IPS-18c (cell line): ENCODE data around the gene MAD1L1.
"Not testable (repeated sequence)": the region's sequence is repeated elsewhere in the genome, so short reads cannot be mapped to it uniquely, and the experiment has no call there.

Source experiments
- H3K4me3 ChIP-seq: 2 replicates; pipeline ENCODE4 v1.7.0; 2013; ENCODE audit warnings: low read depth, mild to moderate bottlenecking, low read length, moderate library complexity; ENCODE audit not compliant: insufficient read depth
- H3K9me3 ChIP-seq: one replicate; pipeline ENCODE4 v1.6.1; 2013; ENCODE audit warnings: mild to moderate bottlenecking, low read length, moderate library complexity; ENCODE audit not compliant: control insufficient read depth, insufficient read depth

MAD1L1 gene

DNA sequence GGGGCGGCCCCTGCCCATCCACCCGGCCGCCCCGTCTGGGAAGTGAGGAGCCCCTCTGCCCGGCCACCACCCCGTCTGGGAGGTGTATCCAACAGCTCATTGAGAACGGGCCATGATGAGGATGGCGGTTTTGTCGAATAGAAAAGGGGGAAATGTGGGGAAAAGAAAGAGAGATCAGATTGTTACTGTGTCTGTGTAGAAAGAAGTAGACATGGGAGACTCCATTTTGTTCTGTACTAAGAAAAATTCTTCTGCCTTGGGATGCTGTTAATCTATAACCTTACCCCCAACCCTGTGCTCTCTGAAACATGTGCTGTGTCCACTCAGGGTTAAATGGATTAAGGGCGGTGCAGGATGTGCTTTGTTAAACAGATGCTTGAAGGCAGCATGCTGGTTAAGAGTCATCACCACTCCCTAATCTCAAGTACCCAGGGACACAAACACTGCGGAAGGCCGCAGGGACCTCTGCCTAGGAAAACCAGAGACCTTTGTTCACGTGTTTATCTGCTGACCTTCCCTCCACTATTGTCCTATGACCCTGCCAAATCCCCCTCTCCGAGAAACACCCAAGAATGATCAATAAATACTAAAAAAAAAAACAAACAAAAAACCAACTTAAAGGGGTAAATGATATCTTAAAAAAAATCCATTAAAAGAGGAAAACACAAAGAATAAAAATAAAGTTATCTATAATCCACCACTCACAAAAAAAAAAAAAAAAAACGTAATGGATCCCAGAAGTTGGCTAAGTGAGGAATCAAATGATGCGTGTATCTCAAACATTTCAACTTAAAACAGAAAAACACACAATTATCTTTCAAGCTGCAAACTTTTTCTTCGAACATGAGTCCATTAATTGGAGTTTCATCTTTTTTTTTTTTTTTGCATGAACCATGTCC lies 70.5 kb downstream of the MAD1L1 start:
- H3K4me3 ChIP-seq: not testable (repeated sequence)

DNA sequence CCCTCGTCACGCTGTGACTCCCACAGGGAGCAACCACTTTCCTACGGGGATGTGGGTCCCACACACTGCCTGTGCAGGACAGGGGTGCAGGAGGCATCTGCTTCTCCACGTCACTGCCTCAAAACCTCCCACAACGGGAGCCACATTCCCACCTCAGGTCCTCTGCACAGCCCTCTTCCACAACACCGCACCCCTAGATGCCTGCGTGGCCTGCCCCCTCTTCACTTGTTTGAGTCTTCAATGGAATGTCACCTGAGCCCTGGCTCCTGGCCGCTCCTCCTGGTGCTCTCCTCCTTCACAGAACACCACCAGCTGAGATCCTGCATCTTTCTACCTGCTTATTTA lies 73.6 kb downstream of the MAD1L1 start:
- H3K9me3 ChIP-seq: no peaks in the 10 kb centered on the region
- no peak overlapping the region for H3K4me3 ChIP-seq

More for the DNA sequence above, 70.5 kb downstream of the MAD1L1 start:
- not testable (repeated sequence) for H3K9me3 ChIP-seq

DNA sequence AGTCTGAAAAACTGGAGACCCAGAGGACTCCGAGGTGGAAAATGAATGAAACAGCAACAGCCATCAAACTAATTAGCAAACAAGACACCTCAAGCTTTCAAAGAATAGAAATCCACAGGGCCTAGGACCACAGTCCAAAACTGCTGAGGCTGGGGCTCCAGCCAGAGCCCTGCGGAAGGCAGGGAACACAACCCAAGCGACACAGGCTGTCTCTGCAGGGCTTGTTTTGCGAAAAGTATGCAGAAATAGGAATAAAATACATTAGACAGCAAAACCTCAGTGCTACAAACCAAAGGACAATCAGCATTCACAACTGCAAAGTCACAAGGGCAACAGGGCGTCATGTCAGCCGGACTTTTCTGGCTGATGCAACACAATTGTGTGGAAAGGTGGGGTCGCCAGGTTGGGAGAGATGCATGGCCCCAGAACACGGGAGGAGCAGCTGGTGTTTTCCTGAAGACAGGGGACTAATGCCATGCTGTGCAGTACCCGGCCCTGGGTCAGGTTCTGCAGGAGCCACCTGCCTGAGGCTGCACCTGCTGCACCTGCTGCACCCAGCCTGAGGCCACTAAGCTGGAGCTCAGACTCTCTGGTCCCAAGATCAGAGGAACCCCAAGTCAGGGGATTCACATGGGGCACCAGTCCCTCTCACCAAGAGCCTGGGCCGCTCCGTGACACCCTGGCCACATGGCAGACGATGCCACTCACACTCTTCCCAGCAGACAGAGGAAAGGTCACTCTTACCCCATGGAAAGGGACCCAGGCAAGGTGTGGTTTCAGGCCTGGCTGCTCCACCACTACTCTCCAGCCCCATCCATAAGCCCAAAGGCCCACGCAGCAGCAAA lies 74.2 kb downstream of the MAD1L1 start:
- H3K9me3 ChIP-seq: no peaks in the 10 kb centered on the region
- H3K4me3 ChIP-seq: no peak overlapping the region

DNA sequence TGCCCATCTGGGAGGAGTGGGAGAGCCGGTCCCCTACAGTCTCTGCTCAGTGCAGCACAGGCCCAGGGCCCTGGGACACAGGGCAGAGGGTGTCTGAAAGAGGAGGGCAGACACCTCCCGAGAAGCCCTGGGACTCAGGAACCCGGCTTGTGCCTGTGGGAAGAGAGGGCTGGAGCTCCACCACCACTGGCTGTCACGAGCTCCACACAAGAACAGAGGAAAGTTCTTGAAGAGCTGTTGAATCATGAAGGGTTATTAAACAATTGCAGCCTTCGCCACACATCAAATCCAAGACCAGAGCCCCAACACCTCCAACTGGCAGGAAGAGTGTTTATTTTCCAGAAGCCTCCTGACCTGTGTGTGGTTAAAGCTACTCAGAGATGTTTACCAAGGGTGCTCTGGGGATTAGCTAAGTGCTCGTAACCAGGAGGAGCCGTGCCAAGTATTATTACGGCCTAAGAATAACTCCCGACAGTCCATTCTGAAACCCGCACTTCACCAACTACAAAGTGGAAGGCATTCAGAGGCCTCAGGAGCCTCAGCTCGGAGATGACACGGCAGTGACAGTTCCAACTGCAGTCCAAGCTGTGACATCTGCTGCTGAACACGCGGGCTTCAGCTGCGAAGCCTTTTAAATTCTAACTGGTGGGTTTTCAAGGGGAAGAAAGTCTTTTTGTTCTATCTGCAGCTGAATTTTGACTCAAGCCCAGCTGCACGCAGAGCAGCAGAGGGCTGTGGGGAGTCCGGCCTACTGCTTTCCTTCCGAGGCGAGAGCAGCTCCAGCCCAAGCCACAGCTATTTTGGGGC lies 75.1 kb downstream of the MAD1L1 start:
- Histone ChIP-seq H3K9me3 (no peaks in the 10 kb centered on the region), H3K4me3 (no peak overlapping the region)

DNA sequence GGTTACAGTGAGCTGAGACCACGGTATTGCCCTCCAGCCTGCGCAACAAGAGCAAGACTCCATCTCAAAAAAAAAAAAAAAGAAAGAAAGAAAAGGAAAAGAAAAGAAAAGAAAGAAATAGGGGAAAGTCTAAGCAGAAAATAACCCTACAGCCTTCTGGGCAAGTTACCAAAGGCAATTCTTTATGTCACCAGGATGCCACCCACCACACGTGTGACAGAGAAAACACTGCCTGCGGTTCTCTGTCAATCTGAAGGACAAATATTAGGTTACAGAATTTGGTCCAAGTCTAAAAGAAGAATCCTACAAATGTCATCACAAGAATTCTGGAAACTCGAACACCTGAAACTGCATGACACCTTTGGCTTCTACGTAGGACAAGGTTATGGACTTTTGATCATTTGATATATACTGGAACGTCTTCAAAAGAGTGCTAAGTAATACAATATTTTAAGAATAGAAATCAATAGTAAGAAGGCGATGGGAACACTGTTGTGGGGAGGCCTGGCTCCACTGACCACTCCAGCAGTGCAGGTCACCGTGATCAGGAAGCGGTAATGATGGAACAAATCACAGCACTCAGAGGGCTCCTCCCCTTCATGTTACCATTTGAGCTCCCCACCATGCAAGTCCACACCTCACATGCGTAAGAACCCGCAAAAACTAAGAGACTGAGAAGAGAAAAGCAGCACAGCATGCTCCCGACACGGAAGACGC lies 75.8 kb downstream of the MAD1L1 start:
- no peak overlapping the region for H3K4me3 ChIP-seq
- no peaks in the 10 kb centered on the region for H3K9me3 ChIP-seq

DNA sequence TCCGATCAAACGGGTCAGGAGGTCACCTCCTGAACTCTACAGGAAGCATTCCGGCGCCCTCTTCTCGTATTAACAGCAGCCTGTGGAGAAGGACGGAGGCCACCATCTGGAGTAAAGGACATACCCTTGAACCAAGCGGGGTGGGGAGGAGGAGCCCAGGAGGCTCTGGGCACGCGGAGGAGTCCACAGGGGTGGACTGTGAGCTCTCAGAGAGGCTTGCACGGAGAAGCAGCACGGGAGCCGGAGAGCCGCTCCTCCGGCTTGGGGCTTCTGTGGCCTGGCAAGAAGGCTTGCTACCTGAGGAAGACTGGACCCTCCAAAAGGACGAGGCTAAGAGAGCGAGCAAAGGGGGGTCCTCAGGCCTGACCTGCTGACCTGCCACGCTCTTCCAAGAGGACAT lies 77.9 kb downstream of the MAD1L1 start:
- Histone ChIP-seq H3K4me3 (no peak overlapping the region), H3K9me3 (no peaks in the 10 kb centered on the region)

DNA sequence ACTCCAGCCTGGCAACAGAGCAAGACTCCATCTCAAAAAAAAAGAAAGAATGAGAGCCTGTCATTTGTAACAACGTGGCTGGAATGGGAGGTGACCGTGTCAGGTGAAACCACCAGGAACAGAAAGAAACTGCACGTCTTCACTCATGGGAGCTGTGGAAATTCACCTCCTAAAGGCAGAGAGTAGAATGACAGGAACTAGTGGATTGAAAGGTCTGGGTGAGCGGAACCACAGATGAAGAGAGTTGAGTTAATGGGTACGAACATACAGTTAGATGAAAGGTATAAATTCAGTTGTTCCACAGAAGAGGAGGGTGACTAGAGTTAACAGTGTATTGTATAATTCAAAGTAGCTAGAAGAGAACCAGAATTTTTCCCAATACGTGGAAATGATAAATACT lies 78.6 kb downstream of the MAD1L1 start:
- no peak overlapping the region for H3K4me3 ChIP-seq
- H3K9me3 ChIP-seq: no peaks in the 10 kb centered on the region

DNA sequence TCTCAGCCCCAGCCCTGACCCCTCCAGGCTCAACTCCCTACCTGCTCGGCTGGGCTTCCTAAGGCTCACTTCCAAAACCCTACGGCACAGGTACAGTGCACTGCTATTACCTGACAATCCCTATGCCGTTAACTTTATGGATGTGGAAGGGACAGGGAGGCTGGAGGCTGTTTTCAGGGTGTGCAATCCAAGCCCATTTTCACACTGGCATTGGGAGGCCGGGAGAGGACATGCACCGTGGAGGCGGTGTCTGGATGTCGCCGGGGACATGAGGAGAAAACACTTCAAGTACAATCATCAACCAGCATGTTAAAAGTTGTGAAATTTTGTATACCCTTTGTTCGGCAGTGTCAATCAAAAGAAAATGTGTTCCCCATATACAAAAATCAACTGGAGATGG lies 80.1 kb downstream of the MAD1L1 start:
- Histone ChIP-seq H3K9me3 (no peaks in the 10 kb centered on the region), H3K4me3 (no peak overlapping the region)

DNA sequence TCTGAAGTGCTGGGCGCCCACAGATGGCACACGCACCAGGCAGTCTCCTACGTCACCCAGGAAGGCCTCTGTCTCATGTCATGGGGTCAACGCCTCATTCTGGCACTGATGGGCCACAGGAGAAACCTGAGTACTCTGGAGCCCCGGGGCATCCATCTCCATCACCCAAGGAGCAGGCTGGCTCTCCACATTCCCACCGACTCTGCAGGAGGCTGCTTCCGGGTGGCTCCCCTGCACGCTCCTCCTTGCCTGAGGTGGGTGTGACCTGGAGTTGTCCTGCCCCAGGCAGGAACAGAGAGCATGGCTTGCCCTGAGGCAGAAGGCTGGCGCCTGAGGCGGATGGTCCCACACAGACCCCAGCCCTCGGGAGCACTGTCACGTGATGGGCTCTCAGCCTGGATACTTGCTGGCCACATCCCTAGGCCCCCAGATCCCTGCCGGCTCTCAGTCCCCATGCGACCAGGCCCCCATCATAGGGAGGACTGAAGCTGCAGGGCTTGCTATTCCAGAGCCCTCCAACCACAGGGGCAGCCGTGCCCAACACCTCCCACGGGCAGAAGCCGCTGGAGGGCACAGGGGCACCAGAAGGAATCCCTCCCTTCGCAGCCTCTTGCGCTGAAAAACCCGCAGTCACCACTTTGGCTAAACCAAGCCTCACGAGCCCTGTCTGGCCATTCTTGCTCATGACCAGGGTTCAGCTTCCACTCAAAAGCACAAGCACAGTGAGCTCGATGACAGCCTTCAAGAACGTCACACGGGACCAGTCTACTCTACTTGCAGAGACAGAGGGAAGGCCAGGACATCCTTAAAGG lies 80.7 kb downstream of the MAD1L1 start:
- no peak overlapping the region for H3K4me3 ChIP-seq
- H3K9me3 ChIP-seq: no peaks in the 10 kb centered on the region

DNA sequence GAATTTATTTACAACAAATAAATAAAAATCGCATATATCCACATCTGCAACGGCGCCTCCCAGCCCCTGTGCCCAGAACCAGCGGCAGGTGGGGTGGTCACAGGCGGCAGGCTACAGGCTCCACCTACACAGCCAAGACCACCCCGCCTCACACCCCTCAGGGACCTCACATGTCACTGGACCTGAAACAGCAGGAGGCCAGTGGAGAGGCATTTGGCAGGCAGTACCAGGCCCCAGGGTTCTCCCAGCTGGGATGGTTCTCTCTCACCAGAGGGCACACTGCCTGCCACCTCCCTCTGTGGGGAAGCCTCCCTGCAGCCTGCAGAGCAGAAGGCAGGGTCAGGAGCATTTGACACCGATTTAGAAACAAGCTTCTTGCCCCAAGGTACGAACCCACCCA lies 81.5 kb downstream of the MAD1L1 start:
- H3K4me3 ChIP-seq: no peak overlapping the region
- H3K9me3 ChIP-seq: no peaks in the 10 kb centered on the region

DNA sequence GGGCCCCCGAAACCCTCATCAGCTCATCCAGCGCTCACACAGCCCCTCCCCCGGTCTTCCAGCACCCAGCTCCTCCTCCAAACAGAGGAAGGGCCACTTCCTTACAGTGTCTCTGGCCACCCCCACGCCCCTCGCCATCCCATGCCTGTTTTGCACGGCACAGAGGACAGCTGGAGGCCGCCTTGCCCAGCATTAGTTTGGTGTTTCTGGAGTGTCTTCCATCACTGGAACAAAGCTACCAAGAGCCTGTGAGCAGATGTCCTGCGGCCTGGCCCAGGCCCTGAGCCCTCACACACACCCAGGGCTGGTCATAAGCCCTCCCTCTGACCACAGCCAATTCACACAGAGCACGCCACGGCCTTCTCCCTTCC lies 82.3 kb downstream of the MAD1L1 start:
- H3K4me3 ChIP-seq: no peak overlapping the region
- no peaks in the 10 kb centered on the region for H3K9me3 ChIP-seq

DNA sequence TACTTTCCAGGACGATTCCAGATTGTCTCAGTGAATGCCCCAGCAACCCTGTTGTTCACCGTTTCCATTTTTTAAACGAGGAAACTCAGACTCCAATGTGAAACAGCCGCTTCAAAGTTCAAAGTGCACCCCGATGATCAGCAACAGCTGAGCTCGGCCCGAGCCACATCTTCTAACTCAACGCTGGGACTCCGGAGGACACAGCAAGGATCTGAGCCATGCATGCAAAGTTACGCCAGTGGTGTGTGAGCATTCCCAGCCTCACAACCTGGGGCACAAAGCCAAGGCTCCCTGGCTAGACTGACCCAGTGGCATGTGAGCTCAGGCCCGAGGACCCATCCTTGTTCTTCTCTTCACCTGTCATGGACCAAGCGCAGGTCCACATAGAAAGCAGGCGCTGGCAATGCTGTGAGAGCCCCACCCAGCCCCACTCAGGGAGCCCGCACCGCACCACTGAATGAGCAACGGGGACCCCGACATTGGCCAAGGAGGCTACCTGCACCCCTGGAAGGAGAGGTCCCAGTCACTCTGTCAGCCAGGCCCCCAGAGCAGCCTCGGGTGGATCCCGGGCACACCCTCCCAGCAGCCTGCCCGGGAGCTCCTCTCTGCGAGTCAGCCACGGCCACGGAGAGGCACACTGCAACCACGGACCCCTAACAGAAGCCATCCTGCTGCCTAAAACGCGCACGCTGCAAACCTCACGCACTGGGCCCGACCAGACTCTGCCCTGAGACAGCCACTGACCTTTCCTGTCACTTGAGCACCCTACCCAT lies 82.9 kb downstream of the MAD1L1 start:
- H3K4me3 ChIP-seq: no peak overlapping the region

DNA sequence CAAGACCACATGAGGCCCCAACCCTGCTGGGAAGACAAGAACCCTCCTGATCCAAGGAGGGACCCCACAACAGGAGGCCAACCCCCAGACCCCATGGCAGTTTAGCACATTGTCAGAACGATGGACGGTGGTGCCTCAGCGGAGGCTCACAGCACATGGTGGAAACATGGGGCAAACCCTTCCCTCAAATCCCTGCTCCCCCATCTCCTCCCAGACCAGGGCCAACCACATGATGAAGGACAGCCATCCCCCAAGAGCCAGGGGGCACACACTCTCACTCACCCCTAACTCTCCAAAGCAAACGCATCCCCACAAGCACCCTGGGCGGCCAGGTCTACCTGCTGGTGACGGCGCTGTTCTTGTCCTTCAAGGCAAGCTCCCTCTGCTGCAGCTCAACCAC lies 83.9 kb downstream of the MAD1L1 start:
- H3K9me3 ChIP-seq: no peaks in the 10 kb centered on the region
- H3K4me3 ChIP-seq: no peak overlapping the region

More for the DNA sequence above, 82.9 kb downstream of the MAD1L1 start:
- H3K9me3 ChIP-seq: no peaks in the 10 kb centered on the region

DNA sequence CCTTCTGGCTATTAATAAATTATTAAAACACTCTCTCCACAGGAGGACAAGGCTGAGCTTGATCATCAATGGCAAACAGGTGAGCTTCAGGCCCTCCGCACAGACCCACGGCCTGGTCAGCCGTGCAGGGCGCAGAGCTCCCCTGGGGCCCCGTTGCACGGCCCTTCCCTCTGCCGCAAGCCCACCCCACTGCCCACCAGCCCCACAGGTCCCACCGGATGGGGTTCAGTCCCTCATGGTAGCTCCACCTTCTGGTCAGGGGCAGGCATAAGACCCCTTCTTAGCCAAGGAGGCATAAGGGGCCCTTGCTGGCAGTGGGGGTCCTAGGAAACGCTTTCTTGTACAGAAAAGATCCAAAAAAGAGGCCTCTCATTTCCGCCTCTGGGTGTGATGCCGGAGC lies 84.6 kb downstream of the MAD1L1 start:
- no peak overlapping the region for H3K4me3 ChIP-seq
- no peaks in the 10 kb centered on the region for H3K9me3 ChIP-seq

DNA sequence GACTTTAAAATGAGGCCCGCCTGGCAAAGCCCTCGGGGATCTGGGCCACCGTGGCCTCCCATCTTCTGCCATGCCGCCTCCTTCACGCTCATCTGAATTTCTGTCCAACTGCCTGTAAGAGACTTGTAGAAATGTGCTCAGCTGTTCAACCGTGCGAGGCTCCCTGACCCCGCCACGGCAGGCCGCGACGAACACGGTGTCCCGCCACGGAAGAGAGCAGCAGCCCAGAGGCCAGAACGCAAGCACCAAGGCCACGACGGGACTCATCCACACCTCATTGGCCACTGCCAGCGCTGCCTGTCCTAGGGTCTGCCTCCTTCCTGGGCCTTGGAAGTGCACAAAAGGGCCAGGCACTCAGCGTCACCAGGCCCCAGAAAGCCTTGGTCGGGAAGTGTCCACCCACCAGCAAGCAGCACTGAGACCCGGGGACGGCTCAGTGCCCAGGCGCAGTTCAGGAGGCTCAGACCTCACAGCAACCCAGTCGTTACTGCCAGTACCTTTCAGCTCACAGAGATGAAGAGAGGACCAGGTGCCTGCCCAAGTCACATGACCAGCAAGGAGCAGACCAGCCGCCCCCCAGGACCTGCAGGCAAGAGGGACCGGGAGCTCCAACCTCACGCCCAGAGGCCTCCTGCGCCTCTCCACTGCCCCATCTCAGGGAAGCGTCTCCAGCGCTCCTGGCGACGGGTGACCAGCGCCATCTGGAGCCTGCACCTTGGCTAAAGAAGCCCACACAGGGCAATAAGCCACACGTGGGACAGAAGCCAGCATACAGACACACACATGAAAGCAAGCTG lies 85.9 kb downstream of the MAD1L1 start:
- Histone ChIP-seq H3K4me3 (no peak overlapping the region), H3K9me3 (no peaks in the 10 kb centered on the region)
